GM12872 (cell line): ENCODE results near the gene SCP2.

Experiments
- TF ChIP-seq, protein P1 (sequence below): IDR thresholded peaks from 3 replicates; pipeline ENCODE4 v1.5.1; 2011; ENCODE audit warnings: low read depth, mild to moderate bottlenecking, low read length, moderate library complexity; ENCODE audit not compliant: insufficient read depth

Gene SCP2

DNA sequence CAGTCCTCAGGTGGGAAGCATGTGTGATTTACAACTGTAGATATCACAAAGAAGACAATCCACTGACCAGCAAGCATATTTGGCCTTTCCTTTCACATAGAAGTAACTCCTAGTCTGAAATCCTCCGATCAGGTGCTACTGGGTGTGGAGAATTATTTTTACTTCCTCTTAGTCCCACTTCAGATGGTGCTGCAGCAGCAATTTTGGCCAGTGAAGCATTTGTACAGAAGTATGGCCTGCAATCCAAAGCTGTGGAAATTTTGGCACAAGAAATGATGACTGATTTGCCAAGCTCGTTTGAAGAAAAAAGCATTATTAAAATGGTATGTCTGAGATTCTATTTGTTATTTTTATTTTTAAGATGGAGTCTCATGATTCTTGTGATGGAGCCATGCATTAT is 51.0 kb downstream of the SCP2 start:
- TF ChIP-seq, protein P1, sequence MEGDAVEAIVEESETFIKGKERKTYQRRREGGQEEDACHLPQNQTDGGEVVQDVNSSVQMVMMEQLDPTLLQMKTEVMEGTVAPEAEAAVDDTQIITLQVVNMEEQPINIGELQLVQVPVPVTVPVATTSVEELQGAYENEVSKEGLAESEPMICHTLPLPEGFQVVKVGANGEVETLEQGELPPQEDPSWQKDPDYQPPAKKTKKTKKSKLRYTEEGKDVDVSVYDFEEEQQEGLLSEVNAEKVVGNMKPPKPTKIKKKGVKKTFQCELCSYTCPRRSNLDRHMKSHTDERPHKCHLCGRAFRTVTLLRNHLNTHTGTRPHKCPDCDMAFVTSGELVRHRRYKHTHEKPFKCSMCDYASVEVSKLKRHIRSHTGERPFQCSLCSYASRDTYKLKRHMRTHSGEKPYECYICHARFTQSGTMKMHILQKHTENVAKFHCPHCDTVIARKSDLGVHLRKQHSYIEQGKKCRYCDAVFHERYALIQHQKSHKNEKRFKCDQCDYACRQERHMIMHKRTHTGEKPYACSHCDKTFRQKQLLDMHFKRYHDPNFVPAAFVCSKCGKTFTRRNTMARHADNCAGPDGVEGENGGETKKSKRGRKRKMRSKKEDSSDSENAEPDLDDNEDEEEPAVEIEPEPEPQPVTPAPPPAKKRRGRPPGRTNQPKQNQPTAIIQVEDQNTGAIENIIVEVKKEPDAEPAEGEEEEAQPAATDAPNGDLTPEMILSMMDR = no peak

DNA sequence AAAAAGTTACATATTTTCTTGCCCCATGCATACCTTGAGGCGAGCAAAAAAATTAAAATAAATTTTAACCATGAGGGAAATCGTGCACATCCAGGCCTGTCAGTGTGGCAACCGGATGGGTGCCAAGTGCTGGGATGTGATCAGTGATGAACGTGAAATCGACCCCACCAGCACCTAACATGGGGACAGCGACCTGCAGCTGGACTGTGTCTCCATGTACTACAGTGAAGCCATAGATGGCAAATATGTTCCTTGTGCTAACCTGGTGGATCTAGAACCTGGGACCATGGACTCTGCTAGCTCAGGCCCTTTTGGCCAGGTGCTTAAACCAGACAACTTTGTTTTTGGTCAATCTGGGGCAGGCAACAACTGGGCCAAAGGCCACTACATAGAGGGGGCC is 67.6 kb downstream of the SCP2 start:
- TF ChIP-seq, protein P1 = no peak

DNA sequence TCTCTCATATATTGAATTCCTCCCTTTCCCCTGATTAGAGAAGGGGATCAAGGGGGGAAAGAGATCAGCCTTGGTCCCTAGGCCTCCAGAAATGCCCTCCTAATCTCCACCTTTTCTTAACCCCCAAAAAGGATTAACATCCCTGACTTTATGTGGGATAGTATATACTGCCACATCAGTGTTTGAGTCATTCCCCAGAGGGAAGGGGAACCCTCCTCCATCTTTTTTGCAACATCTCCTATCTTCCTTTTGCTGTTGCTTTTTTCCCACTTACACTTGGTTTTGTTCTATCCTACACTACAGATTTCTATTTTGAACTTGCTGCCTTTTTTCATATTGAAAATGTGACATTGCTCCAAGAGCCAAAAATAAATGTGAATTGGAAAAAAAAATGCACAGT is 69.6 kb downstream of the SCP2 start:
- TF ChIP-seq, protein P1 = no peak

DNA sequence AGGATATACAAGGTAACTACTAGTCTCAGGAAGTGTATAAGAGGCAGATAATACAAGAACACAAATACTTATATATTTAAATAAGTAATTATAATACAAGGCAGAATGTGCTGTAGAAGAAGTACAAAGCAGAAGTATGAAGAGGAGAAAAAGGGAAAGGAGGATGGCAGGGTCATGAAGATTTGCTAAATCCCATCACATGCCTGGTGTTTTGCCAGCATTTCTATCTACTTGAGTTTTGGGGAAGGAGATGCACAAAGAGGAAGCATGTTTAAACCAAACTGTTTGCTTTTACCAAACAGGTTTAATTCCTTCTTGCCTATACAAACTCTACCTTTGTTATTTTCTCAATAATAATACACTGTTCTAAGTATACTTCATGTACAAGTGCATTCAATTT is 74.1 kb downstream of the SCP2 start:
- TF ChIP-seq, protein P1 = no peak

DNA sequence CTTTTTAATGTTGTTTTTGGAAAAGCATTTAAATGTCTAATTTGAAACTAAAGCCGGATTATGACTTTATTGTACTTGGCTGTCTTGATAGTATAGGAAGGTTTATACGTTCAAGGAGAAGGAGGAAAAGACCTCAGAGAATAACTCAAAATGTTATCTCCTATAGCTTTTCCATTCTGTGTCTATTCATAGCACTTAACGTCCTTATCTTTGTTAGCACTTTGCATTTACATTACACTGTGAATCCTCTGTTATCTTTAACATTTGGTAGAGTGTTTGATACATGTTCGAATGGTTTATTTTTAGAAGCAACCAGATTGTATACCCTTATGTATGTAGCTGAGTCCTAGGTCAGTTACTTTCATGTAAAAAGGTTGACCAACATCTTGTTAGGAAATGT is 84.1 kb downstream of the SCP2 start:
- TF ChIP-seq, protein P1 = no peak

DNA sequence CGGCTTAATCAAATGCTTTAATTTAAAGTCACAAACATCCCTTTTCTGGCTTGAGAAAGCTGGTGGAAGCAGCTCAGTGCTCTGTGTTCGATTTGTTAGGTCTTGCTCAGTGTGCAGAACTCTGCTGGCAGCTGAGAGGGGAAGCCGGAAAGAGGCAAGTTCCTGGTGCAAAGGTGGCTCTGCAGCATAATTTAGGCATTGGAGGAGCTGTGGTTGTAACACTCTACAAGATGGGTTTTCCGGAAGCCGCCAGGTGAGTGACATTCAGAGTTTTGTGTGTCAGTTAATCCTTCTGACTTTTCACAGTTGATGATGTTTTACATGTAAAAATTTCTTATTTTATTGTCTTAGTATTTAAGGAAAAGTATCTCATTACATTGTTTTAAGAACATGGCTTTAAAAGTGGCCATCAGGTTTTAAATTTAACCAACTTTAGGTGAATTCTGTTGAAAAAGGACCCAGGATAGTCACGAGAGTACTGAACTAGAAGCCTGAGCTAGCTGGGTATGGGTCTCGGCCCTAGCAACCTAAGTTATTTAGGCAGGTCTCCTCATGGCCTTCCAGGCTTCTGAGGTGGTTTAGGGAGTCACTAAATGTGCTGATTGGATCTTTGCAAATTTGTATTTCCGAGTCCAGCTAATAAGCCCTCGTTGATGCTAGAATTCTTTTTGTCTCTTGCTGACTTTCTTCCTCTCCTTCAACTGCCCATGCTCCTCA is 87.9 kb downstream of the SCP2 start:
- TF ChIP-seq, protein P1 = no peak

DNA sequence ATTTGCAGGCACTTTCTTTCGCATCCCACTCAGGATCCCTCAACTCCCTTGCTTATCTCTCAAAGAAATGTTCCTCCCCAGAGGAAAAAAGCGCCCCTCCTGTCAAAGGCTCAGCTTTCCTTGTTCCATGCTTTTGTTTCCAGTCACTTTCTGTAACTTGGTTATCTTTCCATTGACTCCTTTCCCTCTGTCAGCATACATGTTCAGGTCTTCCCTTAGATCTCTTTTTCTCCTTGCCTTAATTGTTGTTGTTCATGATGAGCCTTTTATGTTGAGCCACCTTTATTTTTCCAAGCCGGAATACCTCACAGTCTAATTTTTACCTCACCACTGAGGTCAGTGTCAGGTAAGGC is 88.4 kb downstream of the SCP2 start:
- TF ChIP-seq, protein P1 = no peak
